HFFc6 (cell line): ENCODE measurements around the gene CDK15. TPM values are rescaled to one million over a fixed set of nuclear protein-coding genes. Genes with fewer than 3 reads are reported as not detected.
A peak's percentile ranks its signal among the peaks of the same experiment; 100 is the strongest.

Source experiments
- DNase-seq: peaks from one replicate; pipeline ENCODE4 v3.0.0-alpha.2; 2018
- H3K27ac Mint-ChIP-seq: 2 replicates; pipeline ENCODE4 v1.8.0; 2020; ENCODE audit warnings: mild to moderate bottlenecking, mixed read lengths
- H3K27me3 Mint-ChIP-seq: 2 replicates; pipeline ENCODE4 v1.8.0; 2021; ENCODE audit warnings: mild to moderate bottlenecking, moderate library complexity, mixed read lengths; ENCODE audit not compliant: insufficient read depth
- H3K36me3 Mint-ChIP-seq: 2 replicates; pipeline ENCODE4 v1.8.0; 2021; ENCODE audit warnings: low read depth, mixed read lengths
- H3K4me1 Mint-ChIP-seq: 2 replicates; pipeline ENCODE4 v1.8.0; 2020; ENCODE audit warnings: low read depth, mixed read lengths
- H3K4me3 Mint-ChIP-seq: 2 replicates; pipeline ENCODE4 v1.8.0; 2020; ENCODE audit warnings: mild to moderate bottlenecking, moderate library complexity, mixed read lengths
- H3K9me3 Mint-ChIP-seq: 2 replicates; pipeline ENCODE4 v1.8.0; 2020; ENCODE audit warnings: mild to moderate bottlenecking, mixed read lengths
- total RNA-seq, 6 experiments: library from RNA; stranded (reverse); fragmentation: NEBNext Ultra II Directional; extraction: Animal tissue kit (Norgen Biotek cat#: 25700); gene quantifications; 2 replicates in 1 of 6; 3 replicates in 5 of 6; pipeline ENCODE4 v1.2.3, GENCODE V29; 2021
- TF ChIP-seq, protein P1 (sequence below): fragments of 200-600 bp; sonication (generic); IDR thresholded peaks from 2 replicates; pipeline ENCODE4 v1.5.0; 2021; ENCODE audit warnings: antibody characterized with exemption, mild to moderate bottlenecking

The CDK15 gene
- total RNA-seq, 6 experiments from 2014 or later: 21.7 to 59.8 (median 49.4) TPM

DNA sequence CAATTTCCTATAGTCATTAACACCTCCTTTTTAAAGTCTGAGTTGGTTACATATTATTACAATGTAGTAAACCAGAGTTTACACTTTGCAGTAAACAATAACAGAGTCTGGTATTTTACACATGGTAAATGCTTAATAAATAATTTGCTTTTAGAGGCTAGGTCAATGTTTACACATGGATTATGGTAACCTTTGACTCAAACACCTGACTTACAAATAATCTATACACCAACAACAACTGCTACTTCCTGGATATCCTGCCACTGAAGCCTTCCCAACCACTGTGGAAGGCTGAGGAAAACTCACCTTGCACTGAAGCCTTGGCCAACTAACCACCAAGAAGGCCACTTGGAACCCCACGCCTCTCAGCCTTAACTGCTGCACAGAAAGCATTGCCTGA lies 31.0 kb upstream of the CDK15 start:
- peaks cover 34% of the 10 kb centered on the region for H3K36me3 Mint-ChIP-seq
- no peak for DNase-seq
- H3K27me3 Mint-ChIP-seq: no peaks in the 10 kb centered on the region; the same call in 1 of the 2 replicates
- peaks cover 88% of the 10 kb centered on the region for H3K4me1 Mint-ChIP-seq
- TF ChIP-seq, protein P1, sequence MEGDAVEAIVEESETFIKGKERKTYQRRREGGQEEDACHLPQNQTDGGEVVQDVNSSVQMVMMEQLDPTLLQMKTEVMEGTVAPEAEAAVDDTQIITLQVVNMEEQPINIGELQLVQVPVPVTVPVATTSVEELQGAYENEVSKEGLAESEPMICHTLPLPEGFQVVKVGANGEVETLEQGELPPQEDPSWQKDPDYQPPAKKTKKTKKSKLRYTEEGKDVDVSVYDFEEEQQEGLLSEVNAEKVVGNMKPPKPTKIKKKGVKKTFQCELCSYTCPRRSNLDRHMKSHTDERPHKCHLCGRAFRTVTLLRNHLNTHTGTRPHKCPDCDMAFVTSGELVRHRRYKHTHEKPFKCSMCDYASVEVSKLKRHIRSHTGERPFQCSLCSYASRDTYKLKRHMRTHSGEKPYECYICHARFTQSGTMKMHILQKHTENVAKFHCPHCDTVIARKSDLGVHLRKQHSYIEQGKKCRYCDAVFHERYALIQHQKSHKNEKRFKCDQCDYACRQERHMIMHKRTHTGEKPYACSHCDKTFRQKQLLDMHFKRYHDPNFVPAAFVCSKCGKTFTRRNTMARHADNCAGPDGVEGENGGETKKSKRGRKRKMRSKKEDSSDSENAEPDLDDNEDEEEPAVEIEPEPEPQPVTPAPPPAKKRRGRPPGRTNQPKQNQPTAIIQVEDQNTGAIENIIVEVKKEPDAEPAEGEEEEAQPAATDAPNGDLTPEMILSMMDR: no peak
- H3K9me3 Mint-ChIP-seq: no peaks in the 10 kb centered on the region
- no peak overlapping the region; the same call in 1 of the 2 replicates for H3K4me3 Mint-ChIP-seq
- H3K27ac Mint-ChIP-seq: peak overlapping the region; percentile 33; the same call in 1 of the 2 replicates

- Mint-ChIP-seq H3K36me3 (peaks cover 20% of the 10 kb centered on the region), H3K27ac (peak overlapping the region; percentile 61), H3K9me3 (no peaks in the 10 kb centered on the region), H3K4me3 (peak overlapping the region; percentile 97), H3K27me3 (peaks cover 2% of the 10 kb centered on the region), H3K4me1 (peaks cover 81% of the 10 kb centered on the region)
- peak; percentile 71 for DNase-seq
- TF ChIP-seq, protein P1: no peak
Observed at GRCh38 chr2:201777043-201777442, 29.3 kb upstream of the CDK15 start.

GRCh38 chr2:201777869-201778268 lies 28.5 kb upstream of the CDK15 start:
- Mint-ChIP-seq H3K27ac (peak overlapping the region; percentile 61), H3K4me1 (peaks cover 79% of the 10 kb centered on the region), H3K27me3 (peaks cover 2% of the 10 kb centered on the region), H3K9me3 (no peaks in the 10 kb centered on the region), H3K4me3 (peak overlapping the region; percentile 97), H3K36me3 (peaks cover 19% of the 10 kb centered on the region)
- DNase-seq: no peak
- TF ChIP-seq, protein P1: no peak

GRCh38 chr2:201779901-201780673 lies 26.2 kb upstream of the CDK15 start:
- peaks cover 57% of the 10 kb centered on the region for H3K4me1 Mint-ChIP-seq
- H3K9me3 Mint-ChIP-seq: no peaks in the 10 kb centered on the region
- TF ChIP-seq, protein P1: no peak
- H3K27me3 Mint-ChIP-seq: peaks cover 2% of the 10 kb centered on the region
- DNase-seq: no peak
- peak overlapping the region; percentile 97 for H3K4me3 Mint-ChIP-seq
- peaks cover 6% of the 10 kb centered on the region for H3K36me3 Mint-ChIP-seq
- peak overlapping the region; percentile 98 for H3K27ac Mint-ChIP-seq

DNA sequence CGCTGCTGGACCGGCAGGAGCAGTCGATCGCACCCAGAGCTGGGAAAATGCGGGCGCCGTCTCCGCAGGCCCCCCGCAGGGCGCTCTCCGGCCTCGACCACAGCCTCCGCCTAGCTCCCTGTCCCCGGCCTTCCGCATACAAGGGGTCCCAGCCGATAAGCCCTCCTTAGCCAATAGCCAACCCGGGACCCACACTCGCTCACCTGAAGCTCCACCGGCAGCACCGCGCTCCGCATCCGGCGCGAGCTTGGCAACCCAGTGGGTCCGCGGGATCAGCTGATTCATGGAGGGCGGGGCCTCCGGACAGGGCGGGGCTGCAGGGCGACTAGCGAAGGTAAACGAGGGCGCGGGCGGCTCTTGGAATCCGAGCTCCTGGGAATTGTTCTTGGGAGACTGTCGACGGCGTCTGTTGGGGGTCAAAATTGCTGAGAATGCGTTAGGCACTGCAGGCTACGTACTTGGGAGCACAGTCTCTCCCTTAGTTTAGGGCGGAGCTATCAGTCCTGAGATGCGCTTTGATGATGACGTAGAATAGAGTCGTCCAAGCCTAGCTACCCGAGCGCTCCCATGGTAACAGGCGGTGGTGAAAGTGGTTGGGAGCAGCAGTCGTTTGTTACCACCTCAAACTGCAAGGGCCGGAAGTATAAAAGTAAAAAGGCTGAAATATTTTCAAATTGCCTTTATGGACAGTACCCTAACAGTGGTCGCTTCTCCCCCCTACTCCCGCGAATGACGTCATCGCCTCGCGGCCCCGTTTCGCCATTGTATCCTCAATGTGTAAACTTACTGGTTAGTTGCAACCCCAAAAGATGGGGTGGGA lies 25.5 kb upstream of the CDK15 start, which contains the start of gene ALS2:
TSS of gene ALS2 (minus strand) at position 260 of the 820 bp plus-strand sequence. CDS start 12,048 bp downstream, outside the sequence.
- DNase-seq: peak; percentile 100
- Mint-ChIP-seq H3K4me3 (peak within 1 kb of the TSS; percentile 97), H3K27ac (peak within 1 kb of the TSS; percentile 98), H3K4me1 (peaks cover 49% of the 10 kb centered on the region), H3K9me3 (no peaks in the 10 kb centered on the region), H3K36me3 (peaks cover 6% of the 10 kb centered on the region), H3K27me3 (peaks cover 2% of the 10 kb centered on the region)
- TF ChIP-seq, protein P1: no peak
